ACC112 (cell line): ENCODE results near the gene PIK3R3.
A peak's percentile ranks its signal among the peaks of the same experiment; 100 is the strongest.

Experiments
- H2AFZ ChIP-seq: fragments of 200-600 bp; sonication (generic); one replicate; pipeline ENCODE4 v1.6.0; 2017; ENCODE audit warnings: antibody characterized with exemption, low read length; ENCODE audit not compliant: unreplicated experiment
- H3K27ac ChIP-seq: fragments of 200-600 bp; sonication (generic); 2 replicates; pipeline ENCODE4 v1.5.1; 2014; ENCODE audit warnings: low read depth, mild to moderate bottlenecking, antibody characterized with exemption, low read length, moderate library complexity
- H3K27me3 ChIP-seq: fragments of 200-600 bp; sonication (generic); 2 replicates; pipeline ENCODE4 v1.6.1; 2014; ENCODE audit warnings: mild to moderate bottlenecking, antibody characterized with exemption, low read length, moderate library complexity, mixed read lengths; ENCODE audit not compliant: insufficient read depth
- H3K36me3 ChIP-seq: fragments of 200-600 bp; sonication (generic); 2 replicates; pipeline ENCODE4 v1.6.1; 2016; ENCODE audit warnings: mild to moderate bottlenecking, antibody characterized with exemption, low read length, moderate library complexity, mixed read lengths; ENCODE audit not compliant: insufficient read depth
- H3K4me1 ChIP-seq: fragments of 200-600 bp; sonication (generic); one replicate; pipeline ENCODE4 v1.6.1; 2016; ENCODE audit warnings: low read length, mixed read lengths; ENCODE audit not compliant: insufficient read depth, unreplicated experiment, control insufficient read depth
- H3K4me3 ChIP-seq: fragments of 200-600 bp; sonication (generic); 2 replicates; pipeline ENCODE4 v1.5.1; 2014; ENCODE audit warnings: mild to moderate bottlenecking, low read depth, low read length
- H3K79me2 ChIP-seq: fragments of 200-600 bp; sonication (generic); one replicate; pipeline ENCODE4 v1.6.0; 2016; ENCODE audit warnings: low read length; ENCODE audit not compliant: control insufficient read depth, unreplicated experiment, insufficient read depth

Gene PIK3R3

DNA sequence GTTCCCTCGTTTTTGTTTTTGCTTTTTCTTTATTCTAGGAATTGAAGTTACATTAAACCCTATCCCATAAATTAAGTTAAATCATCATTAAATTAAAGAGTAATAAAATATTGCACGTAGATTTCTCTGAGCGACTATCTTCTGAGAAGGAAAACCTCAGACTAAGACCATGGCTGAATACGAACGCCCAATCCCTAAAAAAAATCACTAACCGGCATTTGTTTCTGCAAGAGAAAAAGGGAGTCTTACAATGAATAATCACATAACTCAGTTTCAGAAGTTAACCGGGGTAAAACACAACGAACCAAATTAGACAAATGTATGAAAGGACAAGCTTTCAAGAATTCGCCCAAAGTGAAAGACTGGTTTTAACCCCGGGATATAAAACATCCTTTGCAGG lies 1.3 kb downstream of the PIK3R3 start:
- H3K4me3 ChIP-seq, result peak overlapping the region; percentile 96
- H3K27ac ChIP-seq, result 0 out of 2 replicates have a peak overlapping the region, but pooled peaks have one; percentile 3
- peaks cover 30% of the 10 kb centered on the region for H3K79me2 ChIP-seq
- no peaks in the 10 kb centered on the region for H3K27me3 ChIP-seq
- H3K36me3 ChIP-seq, result no peaks in the 10 kb centered on the region
- peak overlapping the region; percentile 78 for H2AFZ ChIP-seq
- peaks cover 34% of the 10 kb centered on the region for H3K4me1 ChIP-seq

DNA sequence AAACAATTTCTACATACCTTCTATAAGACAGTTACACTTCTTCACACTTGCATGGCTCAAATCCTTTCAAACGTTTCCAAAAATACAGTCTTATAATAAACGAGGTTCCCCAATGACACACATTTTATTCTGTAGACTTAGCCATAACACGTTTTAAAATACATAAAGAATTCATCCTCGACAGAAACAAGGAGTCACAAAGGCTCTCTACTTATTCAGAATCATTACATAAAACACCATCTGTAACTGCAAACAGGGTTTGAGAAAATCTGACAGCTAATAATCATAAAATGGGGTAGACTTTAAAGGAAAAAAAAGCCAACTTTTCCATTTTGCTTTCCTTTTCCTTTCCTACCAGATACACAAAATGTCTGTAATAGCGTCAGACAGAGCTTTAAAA lies 1.8 kb downstream of the PIK3R3 start:
- H3K4me1 ChIP-seq, result peaks cover 34% of the 10 kb centered on the region
- H3K4me3 ChIP-seq, result peak overlapping the region; percentile 96
- H3K27ac ChIP-seq, result 0 out of 2 replicates have a peak overlapping the region, but pooled peaks have one; percentile 3
- peak overlapping the region; percentile 78 for H2AFZ ChIP-seq
- no peaks in the 10 kb centered on the region for H3K36me3 ChIP-seq
- H3K79me2 ChIP-seq, result peaks cover 30% of the 10 kb centered on the region
- no peaks in the 10 kb centered on the region for H3K27me3 ChIP-seq

DNA sequence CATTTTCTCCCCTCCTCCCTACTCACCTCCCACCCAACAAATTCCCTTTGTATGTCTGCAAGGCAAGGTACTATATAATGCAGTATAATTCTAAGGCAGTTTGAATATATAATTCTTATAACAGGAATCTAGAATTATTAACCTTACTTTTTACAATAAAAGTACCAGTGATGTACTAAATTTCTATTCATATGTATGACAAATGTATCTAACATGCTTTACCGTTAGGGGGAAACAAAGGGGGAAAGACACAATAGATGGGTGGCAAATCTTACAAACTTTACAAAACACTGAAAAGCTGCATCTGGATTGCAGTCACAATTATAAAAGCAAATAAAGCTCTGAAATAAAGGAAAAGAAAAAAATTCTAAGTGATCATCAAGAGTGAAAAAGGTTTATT lies 2.3 kb downstream of the PIK3R3 start:
- H3K4me3 ChIP-seq, result peak overlapping the region; percentile 96
- H2AFZ ChIP-seq, result no peak overlapping the region
- no peaks in the 10 kb centered on the region for H3K27me3 ChIP-seq
- peaks cover 30% of the 10 kb centered on the region for H3K79me2 ChIP-seq
- no peaks in the 10 kb centered on the region for H3K36me3 ChIP-seq
- no peak overlapping the region for H3K27ac ChIP-seq
- H3K4me1 ChIP-seq, result peaks cover 31% of the 10 kb centered on the region

DNA sequence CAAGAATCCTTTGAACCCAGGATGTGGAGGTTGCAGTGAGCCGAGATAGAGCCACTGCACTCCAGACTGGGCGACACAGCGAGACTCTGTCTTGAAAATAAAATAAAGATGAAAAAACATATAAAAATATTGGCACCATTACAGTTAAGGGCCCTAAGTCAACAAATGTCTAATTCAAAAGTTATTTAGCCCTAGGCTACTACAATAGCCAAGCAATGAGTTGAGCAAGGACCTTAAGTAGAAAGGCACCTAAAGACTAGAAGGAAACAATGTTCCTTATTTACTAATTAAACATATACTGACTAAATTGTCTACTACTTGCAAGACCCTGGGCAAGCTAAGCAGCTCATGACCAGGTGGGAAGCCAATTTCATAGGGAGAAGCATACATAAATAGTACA lies 4.1 kb downstream of the PIK3R3 start:
- no peak overlapping the region for H3K4me3 ChIP-seq
- peaks cover 30% of the 10 kb centered on the region for H3K79me2 ChIP-seq
- no peak overlapping the region for H3K27ac ChIP-seq

DNA sequence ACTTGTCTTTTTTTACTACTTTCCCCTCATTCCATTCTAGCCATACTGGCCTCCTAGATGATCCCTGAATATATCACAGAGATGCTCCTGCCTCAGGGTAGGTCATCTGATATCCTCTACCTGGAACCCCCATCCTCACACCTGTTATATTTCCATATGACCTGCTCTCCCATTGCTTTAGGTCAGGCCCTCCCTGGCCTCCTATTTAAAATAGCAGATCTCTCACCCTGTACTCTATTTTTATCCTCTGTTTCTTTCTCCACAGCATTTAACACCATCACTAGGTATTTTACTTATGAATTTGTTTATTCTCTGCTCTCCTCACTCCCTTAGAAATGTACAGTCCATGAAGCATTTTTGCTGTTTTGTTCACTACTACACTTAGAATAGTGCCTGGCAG lies 13.6 kb downstream of the PIK3R3 start:
- no peak overlapping the region for H2AFZ ChIP-seq
- no peaks in the 10 kb centered on the region for H3K27me3 ChIP-seq
- H3K36me3 ChIP-seq, result no peaks in the 10 kb centered on the region
- H3K4me3 ChIP-seq, result no peak overlapping the region
- H3K27ac ChIP-seq, result no peak overlapping the region
- H3K79me2 ChIP-seq, result no peaks in the 10 kb centered on the region
- H3K4me1 ChIP-seq, result peaks cover 6% of the 10 kb centered on the region

More for the DNA sequence above, 4.1 kb downstream of the PIK3R3 start:
- Histone ChIP-seq H3K27me3 (no peaks in the 10 kb centered on the region), H3K4me1 (peaks cover 16% of the 10 kb centered on the region), H3K36me3 (no peaks in the 10 kb centered on the region), H2AFZ (no peak overlapping the region)

DNA sequence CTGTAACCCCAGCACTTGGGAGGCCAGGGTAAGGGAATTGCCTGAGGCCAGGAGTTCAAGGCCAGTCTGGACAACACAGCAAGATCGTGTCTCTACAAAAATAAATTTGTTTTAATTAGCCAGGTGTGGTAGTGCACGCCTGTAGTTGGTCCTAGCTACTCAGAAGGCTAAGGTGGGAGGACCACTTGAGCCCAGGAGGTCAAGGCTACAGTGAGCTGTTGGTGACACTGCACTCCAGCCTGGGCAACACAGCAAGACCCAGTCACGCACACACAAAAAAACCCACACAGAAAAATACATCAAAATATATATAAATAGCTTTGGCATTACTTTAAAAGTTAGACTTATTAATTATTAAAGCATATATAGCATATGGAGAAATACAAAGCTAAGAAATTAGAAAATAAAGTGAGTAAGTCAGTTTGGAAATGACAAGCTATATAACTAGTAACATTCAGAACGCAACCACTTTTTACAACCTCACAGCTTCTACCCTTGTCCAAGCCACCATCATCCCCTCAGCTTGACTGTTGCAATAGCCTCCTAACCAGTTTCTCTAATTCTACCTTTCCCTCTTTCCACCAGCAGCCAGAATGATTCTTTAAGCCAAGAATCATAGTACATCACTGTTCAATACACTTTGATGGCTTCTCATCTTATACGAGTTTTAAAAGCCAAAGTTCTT lies 14.5 kb downstream of the PIK3R3 start:
- Histone ChIP-seq H3K27me3 (no peaks in the 10 kb centered on the region), H3K4me3 (no peak overlapping the region), H2AFZ (no peak overlapping the region), H3K4me1 (peaks cover 6% of the 10 kb centered on the region), H3K27ac (no peak overlapping the region), H3K36me3 (no peaks in the 10 kb centered on the region), H3K79me2 (no peaks in the 10 kb centered on the region)

DNA sequence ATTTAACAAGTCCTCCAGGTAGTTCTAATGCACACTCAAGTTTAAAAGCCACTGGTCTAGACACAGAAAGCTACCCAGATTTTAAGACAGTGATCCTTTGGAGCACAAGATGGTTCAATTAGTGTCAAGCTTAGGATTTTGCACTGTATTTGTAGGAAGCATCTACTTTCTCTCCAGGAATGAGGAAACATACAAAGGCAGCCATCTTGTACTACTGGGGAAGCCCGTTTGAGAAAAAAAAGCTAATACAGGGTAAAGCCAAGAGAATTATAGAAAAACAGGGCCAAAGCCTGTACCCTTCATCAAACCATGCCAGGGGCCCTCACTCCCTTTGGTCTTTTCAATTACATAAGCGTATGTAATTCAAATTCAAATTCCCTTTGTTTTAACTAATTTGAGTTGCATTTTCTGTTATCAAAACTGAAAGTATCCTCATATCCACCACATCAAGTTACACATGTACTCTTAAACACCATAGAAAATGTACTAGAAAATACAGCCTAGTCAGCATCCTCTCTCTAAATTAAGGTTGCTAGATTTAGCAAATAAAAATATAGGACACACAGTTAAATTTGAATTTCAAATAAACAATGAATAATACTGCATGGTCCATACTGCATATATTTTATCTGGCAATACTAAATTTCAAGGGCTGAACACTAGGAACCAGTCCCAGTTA lies 17.4 kb downstream of the PIK3R3 start:
- Histone ChIP-seq H3K27me3 (no peaks in the 10 kb centered on the region), H3K4me1 (peaks cover 6% of the 10 kb centered on the region), H3K4me3 (peak overlapping the region; percentile 60), H2AFZ (peak overlapping the region; percentile 82), H3K36me3 (no peaks in the 10 kb centered on the region), H3K27ac (no peak overlapping the region), H3K79me2 (no peaks in the 10 kb centered on the region)

DNA sequence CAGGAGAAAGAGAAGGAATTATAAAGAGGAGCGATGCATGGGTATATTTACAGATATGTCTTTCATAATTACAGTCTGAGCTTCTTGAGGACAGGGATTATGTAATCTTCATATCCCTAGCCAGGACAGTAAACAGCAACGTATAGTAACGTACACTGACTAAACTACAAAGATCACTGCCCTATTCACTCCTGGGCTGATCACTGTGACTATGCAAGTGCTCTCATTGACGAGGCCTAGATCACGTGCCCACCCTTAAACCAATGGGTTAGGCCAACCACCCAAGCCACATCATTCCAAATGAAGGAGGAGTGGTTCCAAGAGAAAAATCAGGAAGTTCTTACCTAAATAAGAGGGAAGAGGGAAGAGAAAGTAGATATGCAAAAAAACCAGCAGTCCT lies 18.5 kb downstream of the PIK3R3 start:
- H3K4me3 ChIP-seq, result no peak overlapping the region
- H3K27ac ChIP-seq, result no peak overlapping the region
- H3K79me2 ChIP-seq, result no peaks in the 10 kb centered on the region
- H3K4me1 ChIP-seq, result peaks cover 6% of the 10 kb centered on the region
- H3K27me3 ChIP-seq, result no peaks in the 10 kb centered on the region
- no peaks in the 10 kb centered on the region for H3K36me3 ChIP-seq
- H2AFZ ChIP-seq, result no peak overlapping the region

DNA sequence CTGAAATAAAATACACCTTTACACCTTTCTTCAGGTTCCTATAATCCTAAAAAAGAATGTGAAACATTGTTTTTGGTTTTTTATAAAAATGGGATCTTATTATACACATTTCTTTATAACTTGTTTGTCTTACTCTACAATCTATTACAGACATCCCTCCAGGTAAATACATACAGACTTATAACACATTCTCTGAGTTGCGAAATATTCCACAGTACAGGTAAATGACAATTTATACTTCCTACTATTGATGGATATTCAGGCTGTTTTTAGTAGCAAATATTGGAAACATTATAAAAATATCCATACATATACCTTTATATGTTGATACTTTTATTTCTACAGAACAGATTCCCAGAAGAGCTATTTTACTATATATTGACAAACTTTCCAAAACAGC lies 20.3 kb downstream of the PIK3R3 start:
- no peak overlapping the region for H2AFZ ChIP-seq
- no peak overlapping the region for H3K4me3 ChIP-seq
- no peaks in the 10 kb centered on the region for H3K27me3 ChIP-seq
- H3K36me3 ChIP-seq, result no peaks in the 10 kb centered on the region
- H3K79me2 ChIP-seq, result no peaks in the 10 kb centered on the region
- H3K4me1 ChIP-seq, result peaks cover 6% of the 10 kb centered on the region
- no peak overlapping the region for H3K27ac ChIP-seq

DNA sequence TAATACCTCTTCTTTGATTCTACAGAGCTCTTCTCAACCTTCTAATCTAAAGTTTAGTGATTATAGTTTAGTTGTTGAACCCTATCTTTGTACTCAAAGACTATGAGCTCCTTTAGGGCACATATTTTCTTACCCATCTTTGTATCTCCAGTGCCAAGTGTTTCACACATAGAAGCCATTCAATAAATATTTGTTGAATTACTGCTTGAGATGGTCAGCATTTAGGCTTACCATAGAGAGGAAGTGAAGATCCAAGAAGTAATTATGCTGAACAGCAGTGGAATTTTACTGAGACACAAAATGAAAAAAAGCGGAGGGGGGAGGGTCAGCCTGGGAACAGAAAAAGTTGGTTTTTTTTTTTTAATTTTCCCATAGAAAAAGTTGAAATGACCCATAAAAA lies 21.9 kb downstream of the PIK3R3 start:
- H3K79me2 ChIP-seq, result no peaks in the 10 kb centered on the region
- H3K27ac ChIP-seq, result no peak overlapping the region

More for the DNA sequence above, 21.9 kb downstream of the PIK3R3 start:
- Histone ChIP-seq H3K36me3 (no peaks in the 10 kb centered on the region), H3K4me1 (peaks cover 3% of the 10 kb centered on the region), H3K4me3 (no peak overlapping the region), H3K27me3 (no peaks in the 10 kb centered on the region), H2AFZ (no peak overlapping the region)
